Hippocampal formation (tissue), 2 donors: ENCODE results near the gene TMEM204.

Experiments used
- DNase-seq, 2 donors: peaks; one replicate each; lab custom pipeline; 2025; lab: John Stamatoyannopoulos, UW

TMEM204 gene

DNA sequence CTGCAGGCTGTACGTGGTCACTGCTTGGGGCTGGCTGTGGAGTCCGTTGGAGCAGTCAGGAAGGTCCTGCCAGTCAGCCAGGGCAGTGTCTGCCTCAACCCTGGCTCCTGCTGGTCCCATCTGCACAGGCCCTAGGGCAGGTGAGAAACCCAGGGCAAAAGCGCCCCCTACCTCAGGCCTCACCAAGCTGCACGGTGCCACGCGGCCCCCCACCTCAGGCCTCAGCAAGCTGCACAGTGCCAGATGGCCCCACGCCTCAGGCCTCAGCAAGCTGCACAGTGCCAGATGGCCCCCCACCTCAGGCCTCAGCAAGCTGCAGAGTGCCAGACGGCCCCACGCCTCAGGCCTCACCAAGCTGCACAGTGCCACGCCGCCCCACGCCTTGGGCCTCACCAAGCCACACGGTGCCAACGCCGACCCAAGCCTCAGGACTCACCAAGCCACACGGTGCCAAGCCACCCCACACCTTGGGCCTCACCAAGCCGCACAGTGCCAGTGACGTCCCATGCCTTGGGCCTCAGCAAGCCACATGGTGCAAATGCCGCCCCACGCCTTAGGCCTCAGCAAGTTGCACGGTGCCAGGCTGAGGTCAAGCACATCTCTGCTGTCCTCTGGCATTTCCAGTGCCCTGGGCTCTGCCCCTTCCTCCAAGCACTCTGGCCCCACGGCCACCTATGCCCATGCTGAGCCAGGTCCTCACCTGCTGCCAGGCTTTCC is 5.5 kb downstream of the TMEM204 start:
- DNase-seq = no peak

DNA sequence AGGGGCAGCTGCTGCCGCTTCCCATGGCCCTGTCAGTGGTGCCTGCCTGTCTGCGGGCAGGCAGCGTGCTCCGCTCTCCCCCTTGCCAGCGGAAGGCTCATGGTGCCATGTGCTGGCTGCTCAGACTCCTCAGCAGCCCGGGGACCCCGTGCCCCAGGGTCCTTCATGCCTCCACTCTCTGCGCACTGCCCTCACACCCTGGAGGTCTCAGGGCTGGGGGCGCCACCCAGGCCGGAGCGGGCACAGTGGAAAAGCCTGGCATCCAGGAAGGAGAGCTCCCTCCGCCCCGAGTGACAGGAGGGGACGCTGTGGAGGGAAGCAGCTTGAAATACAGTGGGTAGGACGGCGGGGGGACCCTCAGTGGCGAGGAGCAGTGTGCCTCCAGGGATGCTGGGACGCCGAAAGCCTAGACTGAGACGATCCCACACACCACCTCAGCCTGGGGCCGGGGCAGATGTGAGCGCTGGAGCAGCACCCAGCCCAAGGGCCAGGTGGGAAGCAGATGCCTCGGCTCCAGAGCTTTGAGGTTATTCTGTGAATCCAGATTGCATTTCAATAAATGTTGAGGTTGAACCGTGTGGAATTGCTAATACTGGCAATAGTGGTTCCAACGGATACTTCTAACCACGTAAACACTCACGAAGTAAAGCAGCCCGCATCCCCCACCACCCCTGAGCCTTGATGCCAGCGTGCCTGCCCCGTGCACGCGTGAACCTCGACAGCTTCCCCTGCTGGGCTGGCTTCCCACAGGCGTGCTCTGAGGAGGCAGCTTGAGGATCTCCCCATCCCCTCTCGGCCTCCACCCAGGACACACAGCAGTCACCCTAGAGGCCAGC is 6.5 kb downstream of the TMEM204 start:
- DNase-seq = no peak

DNA sequence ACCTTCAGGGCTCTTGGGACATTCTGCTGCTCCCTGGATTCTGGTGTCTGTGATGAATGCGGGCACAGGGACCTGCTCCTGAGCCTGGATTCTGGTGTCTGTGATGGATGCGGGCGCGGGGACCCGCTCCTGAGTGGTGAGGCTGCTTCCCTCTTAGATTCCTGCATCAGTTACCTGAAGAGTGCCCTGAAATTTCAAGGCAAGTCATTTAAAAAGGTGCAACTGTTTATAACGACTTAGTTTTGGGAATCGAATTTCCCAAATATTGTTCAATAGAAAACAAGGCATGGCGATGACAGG is 7.0 kb downstream of the TMEM204 start:
- no peak for DNase-seq

DNA sequence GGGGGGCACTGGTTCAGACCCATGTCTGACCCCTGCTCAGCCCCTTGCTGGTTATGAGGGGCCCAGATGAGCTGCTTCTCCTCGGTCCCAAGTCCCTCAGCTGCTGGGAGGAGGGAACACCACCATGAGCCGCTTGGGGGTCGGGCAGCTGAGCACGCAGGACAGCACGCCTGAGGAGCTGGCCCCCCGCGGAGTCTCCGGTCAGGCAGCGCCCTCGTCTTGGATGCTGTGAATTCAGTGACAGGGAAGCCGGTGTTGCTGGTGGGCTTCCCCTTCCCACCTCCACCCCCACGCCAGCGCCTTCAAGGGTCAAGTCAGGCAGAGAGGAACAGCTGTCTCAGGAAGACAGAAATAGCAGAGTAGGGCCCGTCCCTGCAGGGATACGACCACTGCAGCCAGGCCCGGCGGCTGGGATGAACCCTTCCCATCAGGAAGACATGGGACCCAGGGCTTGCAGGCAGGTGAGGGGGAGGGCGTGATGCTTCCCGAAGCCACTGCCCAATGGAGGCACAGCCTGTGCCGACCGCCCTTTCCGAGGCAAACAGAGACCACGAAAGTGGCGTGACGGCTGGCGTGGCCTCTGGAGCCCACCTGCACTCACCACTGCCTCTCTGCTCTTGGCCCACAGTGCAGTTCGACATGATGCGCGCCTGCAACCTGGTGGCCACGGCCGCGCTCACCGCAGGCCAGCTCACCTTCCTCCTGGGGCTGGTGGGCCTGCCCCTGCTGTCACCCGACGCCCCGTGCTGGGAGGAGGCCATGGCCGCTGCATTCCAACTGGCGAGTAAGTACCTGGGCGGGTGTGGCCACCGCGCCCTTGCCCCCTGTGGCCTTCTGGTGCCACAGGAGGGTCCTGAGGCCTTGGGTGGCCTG is 8.1 kb downstream of the TMEM204 start:
- no peak for DNase-seq

DNA sequence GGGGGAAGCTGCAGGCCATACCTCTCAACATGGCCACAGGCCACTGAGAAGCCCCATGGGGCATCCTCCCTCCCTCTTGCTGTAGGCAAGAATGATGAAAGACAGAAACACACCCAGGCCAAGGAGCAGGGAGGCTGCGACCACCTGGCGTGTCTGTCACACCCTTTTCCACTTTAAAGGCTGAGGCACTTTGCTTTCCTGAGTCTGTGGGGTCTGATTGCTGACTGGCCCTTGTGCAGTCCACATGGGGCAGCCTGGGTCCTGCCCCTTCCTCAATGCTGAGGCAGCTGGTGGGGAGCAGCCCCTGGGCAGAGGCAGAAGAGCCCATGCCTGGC is 8.7 kb downstream of the TMEM204 start:
- no peak for DNase-seq

DNA sequence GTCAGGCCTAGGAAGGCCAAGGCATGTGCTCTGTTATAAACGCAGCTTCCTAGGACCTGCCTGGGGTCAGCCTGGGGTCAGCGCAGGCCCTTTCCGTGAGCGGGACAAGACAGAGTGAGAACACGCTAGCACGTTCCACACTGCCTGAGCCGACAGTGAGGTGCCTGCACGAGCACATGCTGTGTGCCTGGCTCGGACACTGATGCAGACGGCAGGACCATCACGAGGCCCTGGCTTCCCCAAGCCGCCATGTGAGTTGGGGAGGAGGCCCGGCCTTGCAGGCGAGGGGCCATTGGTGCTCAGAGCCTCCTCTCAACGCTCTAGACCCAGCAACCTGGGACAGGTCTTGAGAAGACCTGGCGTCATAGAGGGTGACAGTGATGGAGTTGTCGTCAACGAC is 9.1 kb downstream of the TMEM204 start:
- DNase-seq = no peak

DNA sequence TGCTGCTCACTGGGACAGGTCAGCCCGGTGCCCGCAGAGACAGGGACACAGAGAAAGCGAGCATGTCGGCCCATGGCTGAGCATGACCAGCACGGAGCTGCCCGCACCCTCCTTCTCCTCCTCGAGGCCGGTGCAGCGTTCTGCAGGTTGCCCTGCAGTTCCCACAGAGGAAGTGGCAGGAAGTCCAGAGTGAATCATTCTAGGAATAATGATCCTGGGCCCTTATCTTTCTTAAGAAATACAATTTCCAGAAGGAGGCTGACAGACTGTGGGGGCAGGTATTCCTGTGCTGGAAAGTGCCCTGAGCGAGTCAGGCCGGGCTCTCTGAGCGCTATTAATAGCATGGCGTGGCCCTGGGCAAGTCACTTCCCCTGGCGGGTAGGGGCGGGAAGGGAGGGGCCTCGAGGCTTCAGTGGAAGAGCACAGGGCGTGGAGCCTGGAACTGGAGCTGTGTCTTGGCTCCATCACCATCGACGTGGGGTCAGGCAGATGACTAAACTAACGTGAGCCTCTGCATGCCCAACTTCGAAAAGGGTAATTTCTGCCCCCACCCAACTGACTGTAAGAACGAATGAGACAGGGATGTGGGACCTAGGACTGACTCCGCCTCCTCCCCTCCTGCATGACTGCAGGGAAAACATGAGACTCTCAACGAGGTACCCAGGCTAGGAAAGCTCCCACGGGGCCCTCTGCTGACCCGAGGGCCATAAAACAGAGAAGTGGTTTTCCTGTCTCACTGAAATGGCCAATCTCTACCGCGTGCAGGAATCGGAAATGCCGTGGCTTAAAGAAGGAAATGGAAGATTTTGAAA is 9.8 kb downstream of the TMEM204 start:
- DNase-seq = no peak

DNA sequence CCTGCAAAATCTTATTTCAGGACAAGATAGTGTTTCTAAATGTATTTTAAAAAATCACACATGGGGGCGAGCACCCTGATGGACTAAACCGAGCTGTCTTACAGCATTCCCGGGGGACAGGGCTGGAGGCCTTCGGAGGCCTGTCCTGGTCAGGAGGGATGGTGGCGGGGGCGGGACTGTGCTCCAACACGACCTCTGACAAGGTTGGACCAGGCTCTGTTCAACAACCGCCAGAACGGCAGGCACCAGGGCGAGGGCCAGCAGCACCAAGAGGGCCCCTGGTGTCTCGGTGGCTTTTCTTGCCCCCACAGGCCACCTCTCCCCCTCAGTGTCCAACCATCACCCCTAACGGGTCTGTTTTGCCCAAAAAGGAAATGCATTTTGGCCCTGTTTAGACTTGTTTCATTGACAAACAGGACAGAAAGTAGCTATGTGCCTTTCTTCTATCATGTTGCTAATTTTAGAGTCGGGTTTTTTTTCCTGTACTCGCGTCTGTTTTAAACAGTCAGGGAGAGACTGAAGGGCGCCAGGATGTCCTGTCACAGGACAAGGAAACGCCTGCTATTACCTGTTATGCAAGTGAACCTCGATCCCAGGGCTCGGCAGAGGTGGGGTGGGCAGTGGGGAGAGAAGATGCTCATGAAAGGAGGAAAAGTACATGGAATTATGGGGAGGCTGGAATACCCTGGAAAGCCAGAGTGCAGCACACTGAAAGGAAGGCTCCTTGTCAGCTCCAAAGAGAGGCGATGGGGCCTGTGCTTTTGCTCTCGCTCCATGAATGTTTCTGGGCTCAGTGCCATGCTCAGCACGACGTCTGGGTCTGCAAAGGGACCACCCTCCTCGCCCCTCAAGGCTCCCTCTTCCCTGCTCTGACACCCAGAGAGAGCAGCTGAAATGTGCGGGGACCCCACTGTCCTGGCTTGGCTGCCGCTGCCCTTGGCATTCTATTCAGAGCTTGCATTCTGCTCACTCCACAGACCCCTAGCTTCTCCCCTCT is 11.9 kb downstream of the TMEM204 start:
- no peak for DNase-seq

DNA sequence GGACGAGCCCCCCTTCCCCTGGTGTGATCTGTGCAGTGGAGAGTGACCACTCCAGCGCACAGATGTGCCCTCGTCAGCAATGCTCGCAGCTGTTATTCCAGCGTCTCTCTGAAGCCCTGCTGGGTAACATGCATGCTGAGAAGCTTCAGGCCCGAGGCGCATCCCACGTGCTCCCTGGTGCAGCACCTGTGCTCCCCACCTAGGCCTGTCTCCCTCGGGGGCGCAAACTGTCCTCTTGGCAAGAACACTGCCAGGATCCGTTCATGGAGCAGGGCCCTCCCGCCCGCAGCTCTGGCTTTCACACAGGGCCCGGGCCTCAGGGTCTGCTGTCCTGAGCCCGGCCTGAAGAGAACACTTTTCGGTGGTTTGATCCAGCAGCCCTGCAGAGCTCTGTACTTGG is 13.0 kb downstream of the TMEM204 start:
- no peak for DNase-seq

DNA sequence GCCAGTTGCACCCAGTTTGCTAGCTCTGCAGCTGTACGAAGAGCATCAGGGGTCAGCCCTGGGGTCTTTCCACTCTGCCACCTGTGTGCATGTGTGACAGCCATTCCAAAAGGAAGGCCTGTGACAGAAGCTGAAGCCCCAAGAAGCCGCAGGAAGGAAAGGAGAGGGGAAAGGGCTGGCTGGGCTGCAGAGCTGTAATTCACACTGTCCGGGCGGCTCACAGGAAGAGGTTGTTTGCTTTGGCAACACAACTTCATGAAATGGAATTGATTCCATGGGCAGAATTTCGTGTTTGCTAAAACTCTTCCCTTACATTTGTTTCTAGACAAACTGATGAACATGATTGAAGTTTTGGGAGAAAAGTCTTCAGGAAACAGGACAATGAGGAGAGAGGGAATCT is 14.8 kb downstream of the TMEM204 start:
- DNase-seq = no peak

DNA sequence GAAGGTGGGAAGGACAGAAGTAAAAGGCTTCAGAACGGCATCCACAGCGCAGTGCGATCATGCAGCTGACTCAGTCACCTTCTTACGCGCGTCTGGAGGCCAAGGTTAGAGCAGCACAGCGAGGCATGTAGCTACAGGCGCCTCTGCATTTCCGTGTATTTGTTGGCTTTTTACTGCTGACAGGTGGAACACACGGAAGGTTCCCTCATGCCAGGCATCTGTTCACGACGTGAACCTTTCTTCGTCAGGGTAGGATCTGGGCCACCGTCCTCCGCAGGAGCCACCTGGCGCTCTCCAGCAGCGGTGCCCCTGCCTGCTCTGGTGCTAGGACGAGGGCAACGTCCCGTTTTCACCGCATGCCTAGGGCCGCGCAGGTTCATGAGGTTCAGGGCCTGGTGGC is 15.3 kb downstream of the TMEM204 start:
- no peak for DNase-seq

DNA sequence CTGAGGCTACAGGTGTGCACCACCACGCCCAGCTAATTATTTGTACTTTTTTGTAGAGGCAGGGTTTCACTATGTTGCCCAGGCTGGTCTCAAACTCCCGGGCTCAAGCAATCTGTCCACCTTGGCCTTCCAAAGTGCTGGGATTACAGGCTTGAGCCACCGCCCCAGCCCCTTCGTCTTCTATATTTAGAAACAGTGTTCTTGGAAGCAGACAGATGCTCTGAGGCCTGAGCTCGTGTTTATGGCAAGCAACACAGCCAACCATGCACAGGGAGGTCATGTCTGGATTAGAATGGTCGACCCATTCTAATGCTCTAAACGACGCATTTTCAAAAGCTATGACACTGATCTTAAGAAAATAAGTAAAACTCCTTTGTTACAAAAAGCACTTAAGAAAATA is 16.6 kb downstream of the TMEM204 start:
- DNase-seq = no peak

DNA sequence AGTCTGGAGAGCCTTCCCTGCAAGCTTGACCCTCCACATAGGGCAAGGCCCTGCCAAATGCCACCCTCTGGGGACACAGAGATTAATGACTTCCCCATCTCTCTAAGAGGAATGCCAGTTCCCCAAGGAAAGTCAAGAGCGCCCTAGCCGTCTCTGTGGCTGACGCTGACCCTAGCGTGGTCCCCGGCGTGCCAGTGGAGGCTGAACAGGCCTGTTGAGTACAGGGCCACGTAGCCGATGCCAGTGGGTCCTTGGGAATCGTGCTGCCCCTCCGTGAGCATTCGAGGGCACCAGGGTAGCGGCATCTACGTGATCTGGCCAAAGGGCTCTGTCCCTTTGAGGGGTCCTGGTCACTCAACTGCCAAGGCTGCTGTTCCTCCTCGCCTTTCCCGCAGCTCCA is 17.2 kb downstream of the TMEM204 start:
- DNase-seq = no peak

DNA sequence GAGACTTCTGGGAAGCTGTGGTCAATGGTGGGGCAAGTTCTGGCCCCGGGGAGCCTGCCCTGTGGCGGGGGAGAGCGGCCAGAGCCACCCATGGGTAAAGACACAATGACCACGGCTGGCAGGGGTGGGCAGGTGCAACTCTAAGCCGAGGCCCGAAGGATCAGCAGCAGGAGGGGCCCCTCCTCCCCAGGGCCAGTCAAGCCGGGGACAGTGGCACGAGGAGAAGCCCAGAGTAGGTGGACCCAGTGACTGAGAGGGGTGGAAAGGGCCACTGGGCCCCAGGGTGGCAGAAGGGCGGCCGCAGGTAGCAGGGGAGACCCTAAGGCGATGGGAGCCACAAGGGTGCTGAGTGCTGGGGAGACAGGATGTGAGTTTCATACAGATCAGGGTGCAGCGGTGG is 17.7 kb downstream of the TMEM204 start:
- no peak for DNase-seq

DNA sequence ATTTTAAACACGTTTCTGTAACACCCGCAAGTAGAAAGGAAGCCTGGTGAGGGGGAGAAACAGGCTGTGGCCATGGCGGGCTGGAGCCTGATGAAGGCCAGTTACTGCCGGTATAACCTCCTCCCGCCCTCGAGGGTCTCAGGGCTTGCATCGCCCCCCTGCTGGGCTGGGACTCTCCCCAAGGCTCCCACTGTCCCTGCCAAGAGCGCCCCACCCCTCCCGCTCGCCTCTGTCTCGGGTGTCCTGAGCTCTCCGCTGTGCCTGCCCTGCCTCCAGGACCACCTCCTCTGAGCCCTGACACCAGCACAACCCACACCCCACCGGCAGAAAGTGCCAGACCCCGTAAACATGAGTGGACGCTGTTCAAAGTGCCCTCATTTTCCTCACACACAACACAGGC is 18.7 kb downstream of the TMEM204 start:
- DNase-seq = no peak

DNA sequence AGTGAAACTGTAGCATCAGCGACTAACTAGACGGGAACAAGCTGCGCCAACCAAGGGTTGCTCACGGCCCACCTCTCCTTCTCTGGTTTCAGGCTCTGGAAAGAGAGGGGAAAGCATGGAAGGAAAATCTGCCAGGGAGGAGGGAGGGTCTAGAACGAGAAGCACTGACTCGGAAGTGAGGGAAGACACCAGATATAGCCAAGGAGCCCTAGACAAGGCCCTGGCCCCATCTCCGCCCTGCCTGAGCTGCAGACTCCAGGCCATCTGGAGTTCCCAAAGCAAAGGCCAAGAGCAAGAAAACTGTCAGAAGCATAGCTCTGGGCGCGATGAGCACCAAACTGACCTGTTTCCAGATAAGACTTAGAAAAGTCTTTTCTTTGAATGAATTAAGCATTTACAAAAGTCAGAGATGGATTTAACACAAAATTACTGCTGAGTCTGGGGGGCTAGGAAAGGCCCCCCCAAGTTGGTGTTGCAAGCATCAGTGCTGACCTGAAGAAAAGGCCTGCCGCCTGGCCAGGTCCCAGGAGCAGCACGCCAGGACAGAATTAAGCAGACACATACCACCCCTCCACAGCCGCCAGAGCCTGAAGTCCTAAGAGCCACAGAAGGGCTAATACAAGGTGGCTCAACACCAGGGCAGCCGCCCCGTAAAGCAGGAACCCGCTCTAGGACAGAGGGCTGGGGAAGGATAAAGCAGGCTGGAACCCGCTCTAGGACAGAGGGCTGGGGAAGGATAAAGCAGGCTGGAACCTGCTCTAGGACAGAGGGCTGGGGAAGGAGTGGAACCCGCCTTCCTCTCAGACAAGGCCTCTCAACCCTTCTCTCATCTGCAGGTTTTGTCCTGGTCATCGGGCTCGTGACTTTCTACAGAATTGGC is 20.7 kb downstream of the TMEM204 start:
- DNase-seq = no peak

DNA sequence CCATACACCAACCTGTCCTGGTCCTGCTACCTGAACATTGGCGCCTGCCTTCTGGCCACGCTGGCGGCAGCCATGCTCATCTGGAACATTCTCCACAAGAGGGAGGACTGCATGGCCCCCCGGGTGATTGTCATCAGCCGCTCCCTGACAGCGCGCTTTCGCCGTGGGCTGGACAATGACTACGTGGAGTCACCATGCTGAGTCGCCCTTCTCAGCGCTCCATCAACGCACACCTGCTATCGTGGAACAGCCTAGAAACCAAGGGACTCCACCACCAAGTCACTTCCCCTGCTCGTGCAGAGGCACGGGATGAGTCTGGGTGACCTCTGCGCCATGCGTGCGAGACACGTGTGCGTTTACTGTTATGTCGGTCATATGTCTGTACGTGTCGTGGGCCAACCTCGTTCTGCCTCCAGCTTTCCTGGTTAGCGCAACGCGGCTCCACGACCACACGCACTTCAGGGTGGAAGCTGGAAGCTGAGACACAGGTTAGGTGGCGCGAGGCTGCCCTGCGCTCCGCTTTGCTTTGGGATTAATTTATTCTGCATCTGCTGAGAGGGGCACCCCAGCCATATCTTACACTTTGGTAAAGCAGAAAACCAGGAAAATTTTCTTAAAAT is 21.5 kb downstream of the TMEM204 start:
- DNase-seq = no peak

DNA sequence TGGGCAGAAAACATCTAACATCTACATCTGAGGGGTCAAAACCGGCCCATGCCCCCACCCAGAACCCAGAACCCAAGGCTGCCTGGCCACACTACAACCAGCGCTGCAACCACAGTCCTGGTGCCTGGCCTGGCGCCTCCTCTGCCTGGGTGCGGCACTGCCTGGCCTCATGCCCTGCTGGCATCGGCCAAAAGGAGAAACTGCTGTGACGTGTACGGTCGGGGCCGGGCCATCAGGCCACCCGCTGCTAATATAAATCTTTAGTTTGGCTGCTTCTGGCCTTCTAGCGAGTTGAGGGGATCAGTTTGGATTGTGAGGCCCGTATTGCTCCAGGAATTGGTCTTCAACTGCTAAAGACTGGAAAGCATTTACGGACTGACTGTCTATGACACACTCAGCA is 22.8 kb downstream of the TMEM204 start:
- DNase-seq = no peak

DNA sequence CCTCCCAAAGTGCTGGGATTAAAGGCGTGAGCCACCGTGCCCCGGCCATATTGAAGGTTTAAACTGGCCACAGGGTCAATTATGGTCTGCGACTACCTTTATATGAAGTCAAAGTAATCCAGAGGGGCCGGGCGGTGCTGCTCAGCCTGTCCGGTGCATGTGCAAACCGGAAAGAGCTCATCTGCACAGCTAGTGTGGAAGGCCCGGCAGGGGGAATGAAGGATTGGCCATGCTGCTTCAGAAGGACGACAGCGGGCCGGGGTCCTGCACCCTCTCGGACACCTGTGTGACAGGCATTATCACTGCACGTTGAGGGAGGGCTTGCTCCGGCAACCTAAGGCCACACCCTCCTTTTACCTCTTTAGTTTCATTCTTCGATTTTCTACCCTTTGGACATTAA is 23.6 kb downstream of the TMEM204 start:
- no peak for DNase-seq
